Natural killer cell treated with Interleukin-12 subunit alpha and Interleukin-12 subunit beta and Interleukin-15 and Interleukin-18, amount 100 ng/mL, for 72 hours (primary cell): Measurements from ENCODE around the gene BDKRB2. TPM values are rescaled to one million over a fixed set of nuclear protein-coding genes. Genes with fewer than 3 reads are reported as not detected.

ENCODE experiments used
- ATAC-seq, 2 donors: fragments of 150-1000 bp; cut with Tn5 transposase in 1 of 2; sonication (Bioruptor Pico), chemical (Tn5 transposase) in 1 of 2; 2 replicates each; pipeline ENCODE4 v1.10.0; 2021
- DNase-seq: peaks from one replicate; pipeline ENCODE4 v3.0.0; 2022; ENCODE audit warnings: low spot score
- H3K27ac Mint-ChIP-seq, 2 donors: 1 replicate in 1 of 2; 2 replicates in 1 of 2; pipeline ENCODE4 v1.8.0; 2022; ENCODE audit warnings: mixed read lengths in 2 of 2, mild to moderate bottlenecking in 1 of 2, moderate library complexity in 1 of 2
- H3K27me3 Mint-ChIP-seq, 2 donors: 1 replicate in 1 of 2; 2 replicates in 1 of 2; pipeline ENCODE4 v1.8.0; 2022; ENCODE audit warnings: mixed read lengths in 2 of 2
- H3K36me3 Mint-ChIP-seq: one replicate; pipeline ENCODE4 v1.8.0; 2022; ENCODE audit warnings: mixed read lengths
- H3K4me1 Mint-ChIP-seq, 2 donors: 1 replicate in 1 of 2; 2 replicates in 1 of 2; pipeline ENCODE4 v1.8.0; 2022; ENCODE audit warnings: low read depth in 2 of 2, mixed read lengths in 2 of 2, mild to moderate bottlenecking in 1 of 2
- H3K4me3 Mint-ChIP-seq: one replicate; pipeline ENCODE4 v1.8.0; 2022; ENCODE audit warnings: mixed read lengths
- H3K9me3 Mint-ChIP-seq: 2 replicates; pipeline ENCODE4 v1.8.0; 2022; ENCODE audit warnings: mixed read lengths
- total RNA-seq, 2 donors: library from RNA; stranded (reverse); gene quantifications; one replicate each; pipeline ENCODE4 v1.2.3, GENCODE V29; 2022

The BDKRB2 gene
- total RNA-seq, 2 donors from 2014 or later = not detected

DNA sequence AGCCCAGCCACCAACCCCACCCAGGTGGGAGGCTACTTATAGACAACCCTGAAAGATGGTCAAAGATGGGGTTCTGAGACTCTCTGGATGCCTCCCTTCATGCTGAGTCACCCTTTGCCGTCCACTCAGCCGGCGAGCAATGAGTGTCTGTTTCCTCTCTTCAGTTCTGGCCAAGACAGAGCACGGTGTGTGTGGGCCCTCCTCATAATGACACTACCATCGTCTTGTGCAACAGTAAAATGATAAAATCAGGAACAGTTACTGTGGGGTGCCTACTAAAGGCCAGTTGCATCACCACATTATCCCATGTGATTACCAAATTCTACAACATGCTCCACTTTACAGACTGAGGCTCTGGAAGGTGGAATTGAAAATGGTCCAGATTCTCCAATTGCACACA is 44.4 kb downstream of the BDKRB2 start:
- Mint-ChIP-seq H3K4me3 (no peak overlapping the region), H3K4me1 (no peaks in the 10 kb centered on the region), H3K27me3 (peaks cover 26 to 39% of the 10 kb centered on the region in 2 donors), H3K27ac (no peak overlapping the region), H3K36me3 (no peaks in the 10 kb centered on the region), H3K9me3 (no peaks in the 10 kb centered on the region)
- no peak for ATAC-seq
- peak; percentile 25 for DNase-seq

GRCh38 chr14:96250485-96250884 is 45.8 kb downstream of the BDKRB2 start:
- no peaks in the 10 kb centered on the region for H3K36me3 Mint-ChIP-seq
- no peak overlapping the region for H3K27ac Mint-ChIP-seq
- DNase-seq (peak; percentile 10), ATAC-seq (no peak)
- no peaks in the 10 kb centered on the region for H3K9me3 Mint-ChIP-seq
- H3K4me3 Mint-ChIP-seq = no peak overlapping the region
- no peaks in the 10 kb centered on the region for H3K4me1 Mint-ChIP-seq
- peaks cover 27 to 37% of the 10 kb centered on the region in 2 donors for H3K27me3 Mint-ChIP-seq

- Mint-ChIP-seq H3K4me3 (no peak overlapping the region), H3K9me3 (no peaks in the 10 kb centered on the region), H3K27ac (no peak overlapping the region), H3K27me3 (peaks cover 27 to 39% of the 10 kb centered on the region in 2 donors), H3K36me3 (no peaks in the 10 kb centered on the region), H3K4me1 (no peaks in the 10 kb centered on the region)
- ATAC-seq (no peak), DNase-seq (peak; percentile 1)
Measured at GRCh38 chr14:96251656-96252155, 47.1 kb downstream of the BDKRB2 start.

DNA sequence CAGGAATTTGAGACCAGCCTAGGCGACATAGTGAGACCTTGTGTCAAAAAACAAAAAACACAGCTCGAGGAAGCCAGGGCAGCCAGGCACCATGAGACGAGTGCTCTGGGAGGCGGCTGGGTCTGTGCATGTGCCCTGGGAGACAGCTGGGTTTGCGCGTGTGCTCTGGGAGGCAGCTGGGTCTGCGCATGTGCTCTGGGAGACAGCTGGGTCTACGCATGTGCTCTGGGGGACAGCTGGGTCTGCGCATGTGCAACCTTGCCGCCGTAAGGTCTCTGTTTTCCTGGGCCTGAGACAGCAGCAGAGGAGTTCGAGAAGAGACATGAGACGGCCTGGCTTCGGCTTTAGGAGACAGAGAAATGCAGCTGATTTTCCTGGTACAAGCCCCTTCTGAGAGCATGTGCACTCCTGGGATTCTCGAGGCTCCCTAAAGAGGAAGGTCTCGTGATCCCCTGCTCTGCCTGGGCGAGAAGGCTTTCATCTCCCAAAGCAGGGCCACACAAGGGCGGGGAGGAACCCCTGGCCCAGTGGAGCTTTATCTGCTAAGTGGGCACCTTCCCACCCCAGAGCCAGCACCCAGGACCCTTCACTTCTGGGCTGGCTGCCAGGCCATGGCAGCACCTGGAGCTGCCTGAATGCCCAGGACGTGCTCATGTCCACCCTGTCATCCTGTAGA is 47.8 kb downstream of the BDKRB2 start:
- H3K4me1 Mint-ChIP-seq = no peaks in the 10 kb centered on the region
- H3K27me3 Mint-ChIP-seq = peaks cover 29 to 46% of the 10 kb centered on the region in 2 donors
- no peak overlapping the region for H3K4me3 Mint-ChIP-seq
- no peaks in the 10 kb centered on the region for H3K9me3 Mint-ChIP-seq
- no peak for DNase-seq
- ATAC-seq = peak in 1 of 2 donors; percentile 15
- no peaks in the 10 kb centered on the region for H3K36me3 Mint-ChIP-seq
- no peak overlapping the region for H3K27ac Mint-ChIP-seq

- ATAC-seq (no peak), DNase-seq (peak; percentile 38)
- Mint-ChIP-seq H3K4me3 (no peak overlapping the region), H3K36me3 (no peaks in the 10 kb centered on the region), H3K27ac (no peak overlapping the region), H3K9me3 (no peaks in the 10 kb centered on the region), H3K4me1 (no peaks in the 10 kb centered on the region), H3K27me3 (peaks cover 32 to 51% of the 10 kb centered on the region in 2 donors)
Measured at GRCh38 chr14:96252999-96253539, 48.4 kb downstream of the BDKRB2 start.

- Mint-ChIP-seq H3K4me3 (no peak overlapping the region), H3K9me3 (no peaks in the 10 kb centered on the region), H3K36me3 (no peaks in the 10 kb centered on the region)
Measured at GRCh38 chr14:96254687-96255086, 50.0 kb downstream of the BDKRB2 start.

DNA sequence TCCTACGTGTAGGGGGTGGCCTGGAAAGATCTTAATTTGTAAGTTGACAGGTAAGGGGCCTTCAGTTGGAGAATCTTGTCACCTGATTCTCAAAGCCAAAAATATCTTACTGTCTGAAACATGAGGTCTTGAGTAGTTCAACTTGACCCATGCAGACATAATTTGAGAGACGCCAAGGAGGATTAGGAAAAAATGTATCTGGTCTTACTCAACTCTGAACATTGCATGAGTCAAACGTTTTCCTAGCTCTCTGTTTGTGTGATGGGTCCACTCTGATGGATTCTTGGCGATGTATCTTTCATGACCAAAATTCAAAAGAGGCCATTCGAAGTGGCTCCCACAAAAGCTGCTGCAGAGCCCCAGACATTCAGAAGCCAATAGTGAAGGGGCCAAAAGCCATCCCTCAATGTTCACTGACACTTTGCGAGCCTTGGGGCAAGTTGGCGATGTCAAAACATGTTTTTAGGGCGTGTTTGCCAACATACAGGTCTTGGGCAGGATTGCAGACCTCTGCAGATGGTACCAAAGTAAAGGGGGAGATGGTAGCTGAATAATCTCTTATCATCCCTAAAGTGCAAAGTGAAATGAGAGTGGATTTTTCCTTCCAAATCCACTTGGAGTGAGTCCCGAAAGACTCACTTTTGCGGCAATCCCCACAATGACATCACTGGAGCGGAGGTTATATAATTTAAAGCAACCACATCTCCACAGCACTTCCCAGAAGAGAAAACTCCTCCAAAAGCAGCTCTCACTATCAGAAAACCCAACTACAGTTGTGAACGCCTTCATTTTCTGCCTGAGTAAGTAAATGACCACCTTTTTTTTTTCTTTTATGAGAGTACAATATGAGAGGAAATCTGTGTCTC is 51.1 kb downstream of the BDKRB2 start, which contains the start of gene BDKRB1:
Gene BDKRB1 (plus strand): TSS at position 710 of the 866 bp plus-strand sequence. CDS start 7,473 bp downstream, outside the sequence.
- no peak for ATAC-seq
- no peaks in the 10 kb centered on the region for H3K9me3 Mint-ChIP-seq
- H3K4me3 Mint-ChIP-seq = no peak within 1 kb of the TSS
- peak; percentile 34 for DNase-seq
- H3K27ac Mint-ChIP-seq = no peak within 1 kb of the TSS
- H3K36me3 Mint-ChIP-seq = no peaks in the 10 kb centered on the region
- no peaks in the 10 kb centered on the region for H3K4me1 Mint-ChIP-seq
- peaks cover 24 to 48% of the 10 kb centered on the region in 2 donors for H3K27me3 Mint-ChIP-seq

More at GRCh38 chr14:96254687-96255086, 50.0 kb downstream of the BDKRB2 start:
- Mint-ChIP-seq H3K4me1 (no peaks in the 10 kb centered on the region), H3K27me3 (peaks cover 24 to 43% of the 10 kb centered on the region in 2 donors), H3K27ac (no peak overlapping the region)
- DNase-seq = peak; percentile 2
- no peak for ATAC-seq

DNA sequence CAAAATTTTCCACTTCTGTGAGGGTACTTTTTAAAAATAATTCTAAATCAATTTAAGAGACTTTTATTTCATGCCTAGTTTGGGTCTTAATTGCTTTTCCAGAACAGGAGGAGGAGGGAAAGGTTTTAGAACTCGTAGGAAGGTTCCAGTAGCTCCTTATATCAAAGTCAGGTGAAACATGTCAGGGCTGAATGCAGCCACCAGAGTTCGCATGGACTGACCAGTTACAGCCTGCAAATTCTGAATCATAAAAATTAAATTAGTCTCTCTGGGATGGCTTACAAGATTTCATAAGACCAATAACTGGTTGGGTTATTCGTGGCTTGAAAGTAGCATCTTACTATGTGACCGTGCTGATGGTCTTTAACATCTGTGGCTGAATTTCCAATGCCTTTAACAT is 51.8 kb downstream of the BDKRB2 start:
- Mint-ChIP-seq H3K4me1 (no peaks in the 10 kb centered on the region), H3K9me3 (no peaks in the 10 kb centered on the region), H3K36me3 (no peaks in the 10 kb centered on the region), H3K4me3 (no peak overlapping the region), H3K27ac (no peak overlapping the region), H3K27me3 (peaks cover 28 to 52% of the 10 kb centered on the region in 2 donors)
- no peak for ATAC-seq
- DNase-seq = no peak

DNA sequence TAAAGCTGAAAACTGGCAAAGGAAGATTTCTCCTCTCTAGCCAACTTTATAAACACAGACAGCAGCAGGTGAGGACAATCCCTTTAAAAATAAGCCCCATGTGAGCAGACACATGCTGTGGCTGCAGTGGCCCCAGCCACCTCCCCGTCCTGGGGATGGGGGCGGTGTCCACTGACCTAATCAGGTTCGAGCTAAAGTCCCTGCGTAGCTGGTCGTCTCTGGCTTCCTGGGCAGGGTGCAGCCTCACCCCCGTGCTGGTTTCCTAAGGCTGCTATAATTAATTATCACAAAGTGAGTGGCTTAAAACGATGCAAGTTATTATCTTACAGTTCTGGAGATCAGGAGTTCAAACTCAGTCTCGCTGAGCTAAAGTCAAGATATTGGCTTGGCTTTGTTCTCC is 52.4 kb downstream of the BDKRB2 start:
- no peak overlapping the region for H3K27ac Mint-ChIP-seq
- no peaks in the 10 kb centered on the region for H3K36me3 Mint-ChIP-seq
- no peaks in the 10 kb centered on the region for H3K4me1 Mint-ChIP-seq
- peaks cover 23 to 46% of the 10 kb centered on the region in 2 donors for H3K27me3 Mint-ChIP-seq
- peak; percentile 20 for DNase-seq
- H3K9me3 Mint-ChIP-seq = no peaks in the 10 kb centered on the region
- ATAC-seq = no peak
- no peak overlapping the region for H3K4me3 Mint-ChIP-seq

- Mint-ChIP-seq H3K27ac (no peak overlapping the region), H3K36me3 (no peaks in the 10 kb centered on the region), H3K4me1 (no peaks in the 10 kb centered on the region), H3K27me3 (peaks cover 25 to 42% of the 10 kb centered on the region in 2 donors), H3K9me3 (no peaks in the 10 kb centered on the region), H3K4me3 (no peak overlapping the region)
- DNase-seq (no peak), ATAC-seq (no peak)
Measured at GRCh38 chr14:96257900-96258299, 53.3 kb downstream of the BDKRB2 start.

DNA sequence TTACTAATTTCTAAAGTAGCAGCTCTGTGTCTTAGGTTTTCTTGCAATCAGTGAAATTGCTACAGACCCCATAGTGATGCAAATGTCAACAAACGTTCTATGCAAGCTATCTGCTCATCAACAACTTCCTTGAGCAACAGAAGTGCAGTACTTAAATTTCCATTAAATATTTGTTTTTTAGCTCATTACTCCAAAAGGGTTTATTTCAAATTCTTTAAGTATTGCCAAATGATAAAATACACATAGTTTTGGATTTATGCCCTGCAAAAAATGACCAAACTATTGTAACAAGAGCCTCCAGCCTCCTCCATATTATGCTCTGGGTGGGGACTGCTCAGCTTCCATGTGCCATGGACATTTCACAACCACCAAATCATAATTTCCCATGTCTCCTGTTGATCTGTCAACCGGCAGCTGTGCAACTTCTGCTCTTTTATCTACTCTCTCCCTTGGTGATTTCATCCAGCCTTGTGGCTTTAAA is 55.7 kb downstream of the BDKRB2 start:
- Mint-ChIP-seq H3K4me1 (no peaks in the 10 kb centered on the region), H3K9me3 (no peaks in the 10 kb centered on the region), H3K36me3 (no peaks in the 10 kb centered on the region), H3K27ac (no peak overlapping the region), H3K27me3 (peaks cover 16 to 33% of the 10 kb centered on the region in 2 donors), H3K4me3 (no peak overlapping the region)
- ATAC-seq (no peak), DNase-seq (no peak)

DNA sequence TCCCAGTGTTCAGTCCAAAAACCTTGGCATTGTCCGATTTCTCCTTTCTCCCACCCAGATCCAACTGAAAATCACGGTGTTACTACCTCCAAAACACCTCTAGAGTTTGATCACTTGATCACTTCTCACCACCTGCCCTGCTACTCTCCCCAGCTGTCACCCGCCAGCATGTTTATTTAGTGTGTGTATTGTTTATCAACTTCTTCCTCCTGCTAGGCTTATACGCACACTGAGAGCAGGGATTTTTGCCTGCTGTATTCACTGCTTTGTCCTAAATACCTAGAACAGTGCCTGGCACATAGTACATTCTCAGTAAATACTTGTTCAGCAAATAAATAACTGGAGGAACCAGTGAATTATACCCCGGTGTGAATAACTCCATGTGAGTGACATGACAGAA is 56.4 kb downstream of the BDKRB2 start:
- H3K27ac Mint-ChIP-seq = no peak overlapping the region
- H3K27me3 Mint-ChIP-seq = peaks cover 16 to 36% of the 10 kb centered on the region in 2 donors
- no peaks in the 10 kb centered on the region for H3K9me3 Mint-ChIP-seq
- ATAC-seq (no peak), DNase-seq (no peak)
- no peaks in the 10 kb centered on the region for H3K4me1 Mint-ChIP-seq
- H3K36me3 Mint-ChIP-seq = no peaks in the 10 kb centered on the region
- no peak overlapping the region for H3K4me3 Mint-ChIP-seq

DNA sequence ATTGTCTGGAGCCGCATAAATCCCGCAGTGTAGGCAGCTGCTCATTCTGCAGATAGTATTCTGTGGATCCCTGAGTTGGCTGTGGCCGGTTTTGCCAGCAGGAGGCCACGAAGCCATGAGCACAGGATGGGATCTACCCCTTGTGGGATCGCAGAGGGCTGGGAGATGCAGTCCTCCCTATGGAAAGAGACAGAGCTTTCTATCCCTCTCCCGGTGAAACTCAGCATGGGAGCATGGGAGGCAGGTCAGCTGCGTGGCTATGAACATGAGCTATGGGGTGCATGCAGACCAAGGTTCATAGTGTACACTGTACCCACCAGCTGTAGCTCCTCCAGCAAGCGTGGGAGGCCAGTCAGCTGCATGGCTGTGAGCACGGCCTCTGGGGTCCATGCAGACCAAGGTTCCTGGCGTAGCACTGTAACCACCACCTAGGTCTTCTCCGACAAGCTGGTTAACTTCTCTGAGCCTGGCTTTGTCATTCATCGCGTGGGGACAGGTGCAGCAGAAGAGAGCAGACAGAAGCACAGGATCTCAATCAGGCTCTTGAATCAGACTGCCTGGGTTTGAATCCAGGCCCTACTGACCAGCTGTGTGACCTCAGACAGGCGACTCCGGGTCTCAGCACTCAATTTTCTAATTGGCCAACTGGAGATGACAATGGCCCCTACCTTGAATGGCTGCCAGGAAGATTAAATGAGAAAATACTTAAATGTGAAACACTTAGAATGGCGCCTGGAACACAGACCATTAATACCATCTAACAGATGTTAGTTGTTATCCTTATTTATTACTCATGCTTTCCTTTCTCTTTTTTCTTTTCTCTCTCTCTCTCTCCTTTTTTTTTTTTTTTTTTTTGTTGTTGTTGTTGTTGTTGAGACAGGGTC is 57.4 kb downstream of the BDKRB2 start:
- Mint-ChIP-seq H3K4me3 (no peak overlapping the region), H3K9me3 (no peaks in the 10 kb centered on the region), H3K36me3 (no peaks in the 10 kb centered on the region), H3K27me3 (peaks cover 18 to 35% of the 10 kb centered on the region in 2 donors), H3K4me1 (peaks cover 0 to 2% of the 10 kb centered on the region in 2 donors), H3K27ac (no peak overlapping the region)
- DNase-seq (no peak), ATAC-seq (no peak)
